ENCODE data around the gene SNAI1. TPM values are rescaled to one million over a fixed set of nuclear protein-coding genes. Genes with fewer than 3 reads are reported as not detected.
"Not testable (repeated sequence)": the region's sequence is repeated elsewhere in the genome, so short reads cannot be mapped to it uniquely, and the experiment has no call there.

Gene SNAI1
- total RNA-seq, 2 donors from 2014 or later, result 13.0 to 19.1 TPM

- no peak for DNase-seq (ENCODE audit: low spot score)
- Histone ChIP-seq H3K4me1 (ENCODE audit: control insufficient read depth in 1 of 2, low read depth in 2 of 2) (peaks cover 0 to 4% of the 10 kb centered on the region in 2 donors), H3K27ac (no peak overlapping the region), H3K27me3 (replicated peaks; ENCODE audit: insufficient read depth) (no peaks in the 10 kb centered on the region), H3K36me3 (no peaks in the 10 kb centered on the region), H3K9me3 (no peaks in the 10 kb centered on the region), H3K4me3 (no peak overlapping the region)
- no peak for TF ChIP-seq CTCF (IDR thresholded peaks at IDR 0.05)
- no peak for ATAC-seq (ENCODE audit: insufficient number of reproducible peaks, low FRiP score, low read depth)
Measured at GRCh38 chr20:49999329-49999728, 16.5 kb downstream of the SNAI1 start.

GRCh38 chr20:50000548-50001222, 17.9 kb downstream of the SNAI1 start:
- H3K27me3 ChIP-seq (replicated peaks; ENCODE audit: insufficient read depth); H3K9me3 ChIP-seq; DNase-seq (ENCODE audit: low spot score); H3K4me1 ChIP-seq (ENCODE audit: control insufficient read depth in 1 of 2, low read depth in 2 of 2); ATAC-seq (ENCODE audit: insufficient number of reproducible peaks, low FRiP score, low read depth); H3K36me3 ChIP-seq; H3K4me3 ChIP-seq; H3K27ac ChIP-seq: not testable (repeated sequence)

GRCh38 chr20:50001784-50002311, 19.1 kb downstream of the SNAI1 start:
- ATAC-seq (ENCODE audit: insufficient number of reproducible peaks, low FRiP score, low read depth) (no peak), DNase-seq (ENCODE audit: low spot score) (no peak)
- no peaks in the 10 kb centered on the region for H3K27me3 ChIP-seq (replicated peaks; ENCODE audit: insufficient read depth)
- no peak overlapping the region for H3K27ac ChIP-seq
- no peaks in the 10 kb centered on the region for H3K36me3 ChIP-seq
- no peaks in the 10 kb centered on the region for H3K9me3 ChIP-seq
- H3K4me1 ChIP-seq (ENCODE audit: control insufficient read depth in 1 of 2, low read depth in 2 of 2), result no peaks in the 10 kb centered on the region
- no peak overlapping the region for H3K4me3 ChIP-seq
- no peak for TF ChIP-seq CTCF (IDR thresholded peaks at IDR 0.05)

GRCh38 chr20:50003253-50003656, 20.5 kb downstream of the SNAI1 start:
- H3K4me1 ChIP-seq (ENCODE audit: control insufficient read depth in 1 of 2, low read depth in 2 of 2), result no peaks in the 10 kb centered on the region
- no peaks in the 10 kb centered on the region for H3K27me3 ChIP-seq (replicated peaks; ENCODE audit: insufficient read depth)

GRCh38 chr20:50004229-50004628, 21.4 kb downstream of the SNAI1 start:
- TF ChIP-seq CTCF (IDR thresholded peaks at IDR 0.05), result no peak
- Histone ChIP-seq H3K36me3 (no peaks in the 10 kb centered on the region), H3K27me3 (replicated peaks; ENCODE audit: insufficient read depth) (no peaks in the 10 kb centered on the region), H3K9me3 (no peaks in the 10 kb centered on the region), H3K27ac (no peak overlapping the region), H3K4me3 (no peak overlapping the region), H3K4me1 (ENCODE audit: control insufficient read depth in 1 of 2, low read depth in 2 of 2) (no peaks in the 10 kb centered on the region)
- DNase-seq (ENCODE audit: low spot score) (no peak), ATAC-seq (ENCODE audit: insufficient number of reproducible peaks, low FRiP score, low read depth) (no peak)

More at GRCh38 chr20:50003253-50003656, 20.5 kb downstream of the SNAI1 start:
- Histone ChIP-seq H3K4me3 (no peak overlapping the region), H3K27ac (no peak overlapping the region), H3K36me3 (no peaks in the 10 kb centered on the region), H3K9me3 (no peaks in the 10 kb centered on the region)
- ATAC-seq (ENCODE audit: insufficient number of reproducible peaks, low FRiP score, low read depth), result no peak
- DNase-seq (ENCODE audit: low spot score), result no peak
- no peak for TF ChIP-seq CTCF (IDR thresholded peaks at IDR 0.05)

Data from thoracic aorta (tissue), 2 donors.